Parathyroid adenoma (tissue), 2 donors: ENCODE data around the gene SYNJ1.
"Not testable (repeated sequence)": the region's sequence is repeated elsewhere in the genome, so short reads cannot be mapped to it uniquely, and the experiment has no call there.

Experiments
- H2AFZ ChIP-seq: fragments of 300-600 bp; sonication (generic); one replicate; pipeline ENCODE4 v1.7.0; 2017; ENCODE audit warnings: antibody characterized with exemption, mild to moderate bottlenecking
- H3K27ac ChIP-seq: fragments of 300-600 bp; sonication (generic); one replicate; pipeline ENCODE4 v1.7.0; 2017
- H3K27me3 ChIP-seq: fragments of 300-600 bp; sonication (generic); one replicate; pipeline ENCODE4 v1.7.0; 2017; ENCODE audit warnings: low read length; ENCODE audit not compliant: control insufficient read depth, insufficient read depth
- H3K36me3 ChIP-seq: fragments of 300-600 bp; sonication (generic); one replicate; pipeline ENCODE4 v1.7.0; 2017; ENCODE audit warnings: low read length; ENCODE audit not compliant: control insufficient read depth, insufficient read depth
- H3K4me1 ChIP-seq: fragments of 300-600 bp; sonication (generic); one replicate; pipeline ENCODE4 v1.7.0; 2017; ENCODE audit warnings: control low read depth
- H3K4me2 ChIP-seq: fragments of 300-600 bp; sonication (generic); one replicate; pipeline ENCODE4 v1.7.0; 2017; ENCODE audit warnings: low read length
- H3K4me3 ChIP-seq: fragments of 300-600 bp; sonication (generic); one replicate; pipeline ENCODE4 v1.7.0; 2017; ENCODE audit warnings: low read depth, low read length
- H3K79me2 ChIP-seq: fragments of 300-600 bp; sonication (generic); one replicate; pipeline ENCODE4 v1.7.0; 2017; ENCODE audit warnings: control low read depth
- H3K9ac ChIP-seq: fragments of 300-600 bp; sonication (generic); one replicate; pipeline ENCODE4 v1.7.0; 2017; ENCODE audit warnings: mild to moderate bottlenecking
- H3K9me3 ChIP-seq: fragments of 300-600 bp; sonication (generic); one replicate; pipeline ENCODE4 v1.7.0; 2017; ENCODE audit warnings: low read length; ENCODE audit not compliant: control insufficient read depth
- CTCF ChIP-seq: fragments of 300-600 bp; sonication (generic); IDR thresholded peaks from one replicate; pipeline ENCODE4 v1.7.0; 2017; ENCODE audit warnings: antibody characterized with exemption, mild to moderate bottlenecking
- donor health status: primary hyperparathyroidism.

The SYNJ1 gene

GRCh38 chr21:32682696-32683474 is 44.9 kb downstream of the SYNJ1 start:
- Histone ChIP-seq H3K79me2 (no peaks in the 10 kb centered on the region), H2AFZ (no peak overlapping the region), H3K27me3 (no peaks in the 10 kb centered on the region), H3K27ac (no peak overlapping the region), H3K4me1 (no peaks in the 10 kb centered on the region), H3K36me3 (no peaks in the 10 kb centered on the region), H3K4me2 (peak overlapping the region; percentile 13), H3K9ac (no peak overlapping the region), H3K9me3 (no peaks in the 10 kb centered on the region), H3K4me3 (no peak overlapping the region)
- no peak for TF ChIP-seq CTCF

- no peak for TF ChIP-seq CTCF
- H3K36me3 ChIP-seq: no peaks in the 10 kb centered on the region
Measured at GRCh38 chr21:32674731-32675130, 53.1 kb downstream of the SYNJ1 start.

GRCh38 chr21:32674038-32674437 is 53.8 kb downstream of the SYNJ1 start:
- Histone ChIP-seq H3K4me1 (no peaks in the 10 kb centered on the region), H3K36me3 (no peaks in the 10 kb centered on the region), H3K27me3 (no peaks in the 10 kb centered on the region), H3K4me2 (no peak overlapping the region), H3K9ac (no peak overlapping the region), H3K27ac (no peak overlapping the region), H3K4me3 (no peak overlapping the region), H2AFZ (no peak overlapping the region), H3K79me2 (no peaks in the 10 kb centered on the region), H3K9me3 (no peaks in the 10 kb centered on the region)
- no peak for TF ChIP-seq CTCF

More at GRCh38 chr21:32674731-32675130, 53.1 kb downstream of the SYNJ1 start:
- H3K27me3 ChIP-seq: no peaks in the 10 kb centered on the region
- no peak overlapping the region for H2AFZ ChIP-seq
- no peak overlapping the region for H3K4me3 ChIP-seq
- H3K9me3 ChIP-seq: no peaks in the 10 kb centered on the region
- no peak overlapping the region for H3K9ac ChIP-seq
- no peak overlapping the region for H3K27ac ChIP-seq
- no peaks in the 10 kb centered on the region for H3K4me1 ChIP-seq
- H3K79me2 ChIP-seq: no peaks in the 10 kb centered on the region
- no peak overlapping the region for H3K4me2 ChIP-seq

- no peaks in the 10 kb centered on the region for H3K79me2 ChIP-seq
- H3K9ac ChIP-seq: no peak overlapping the region
- no peak overlapping the region for H3K27ac ChIP-seq
- no peak overlapping the region for H2AFZ ChIP-seq
- H3K27me3 ChIP-seq: no peaks in the 10 kb centered on the region
- H3K4me3 ChIP-seq: no peak overlapping the region
- H3K36me3 ChIP-seq: no peaks in the 10 kb centered on the region
- H3K4me1 ChIP-seq: no peaks in the 10 kb centered on the region
- no peak overlapping the region for H3K4me2 ChIP-seq
- TF ChIP-seq CTCF: no peak
- H3K9me3 ChIP-seq: no peaks in the 10 kb centered on the region
Measured at GRCh38 chr21:32666258-32666657, 61.6 kb downstream of the SYNJ1 start.

- H3K27ac ChIP-seq, H3K4me3 ChIP-seq, H3K27me3 ChIP-seq, H2AFZ ChIP-seq, H3K9ac ChIP-seq, H3K9me3 ChIP-seq, H3K79me2 ChIP-seq, H3K36me3 ChIP-seq, H3K4me2 ChIP-seq, H3K4me1 ChIP-seq: not testable (repeated sequence)
Measured at GRCh38 chr21:32664095-32664494, 63.7 kb downstream of the SYNJ1 start.

- not testable (repeated sequence) for H3K27ac ChIP-seq, H3K36me3 ChIP-seq
Measured at GRCh38 chr21:32661981-32662380, 65.8 kb downstream of the SYNJ1 start.

GRCh38 chr21:32661026-32661782 is 66.6 kb downstream of the SYNJ1 start:
- not testable (repeated sequence) for H3K27ac ChIP-seq, H3K4me1 ChIP-seq, H3K36me3 ChIP-seq

More at GRCh38 chr21:32661981-32662380, 65.8 kb downstream of the SYNJ1 start:
- not testable (repeated sequence) for H3K4me3 ChIP-seq, H3K4me1 ChIP-seq, H3K27me3 ChIP-seq, H3K79me2 ChIP-seq, H3K4me2 ChIP-seq, H2AFZ ChIP-seq, H3K9ac ChIP-seq, H3K9me3 ChIP-seq

More at GRCh38 chr21:32661026-32661782, 66.6 kb downstream of the SYNJ1 start:
- not testable (repeated sequence) for H2AFZ ChIP-seq, H3K9me3 ChIP-seq, H3K79me2 ChIP-seq, H3K4me2 ChIP-seq, H3K27me3 ChIP-seq, H3K9ac ChIP-seq, H3K4me3 ChIP-seq
